ENCODE results near the gene CABP4. TPM values are rescaled to one million over a fixed set of nuclear protein-coding genes. Genes with fewer than 3 reads are reported as not detected.
A peak's percentile ranks its signal among the peaks of the same experiment; 100 is the strongest.

CABP4 gene
- total RNA-seq, 1 experiment from 2014 or later: 0.55 TPM

- DNase-seq (no peak), ATAC-seq (no peak)
- BruUV-seq (replicated peaks): no TSS peak
- Histone ChIP-seq H3K4me2 (ENCODE audit: low read length) (no peak overlapping the region), H3K9ac (ENCODE audit: low read length) (no peak overlapping the region), H3K4me1 (ENCODE audit: insufficient read depth, low read length) (peaks cover 4% of the 10 kb centered on the region), H3K36me3 (ENCODE audit: low read depth, low read length) (no peaks in the 10 kb centered on the region), H3K79me2 (ENCODE audit: low read length) (peaks cover under 1% of the 10 kb centered on the region; the same call in 1 of the 2 replicates), H3K4me3 (ENCODE audit: low read length) (no peak overlapping the region), H2AFZ (ENCODE audit: low read length) (no peak overlapping the region), H3K9me3 (ENCODE audit: low read length) (no peaks in the 10 kb centered on the region), H3K9me2 (replicated peaks; ENCODE audit: low read length) (no peaks in the 10 kb centered on the region), H3K27ac (ENCODE audit: low read length) (no peak overlapping the region), H3K27me3 (ENCODE audit: low read length) (no peaks in the 10 kb centered on the region), H3F3A (ENCODE audit: low read length, unreplicated experiment) (no peaks in the 10 kb centered on the region), H4K20me1 (ENCODE audit: low read length) (no peaks in the 10 kb centered on the region)
- TF ChIP-seq EZH2phosphoT487 (IDR thresholded peaks at IDR 0.05; ENCODE audit: borderline replicate concordance, low read length) (no peak), EZH2 (IDR thresholded peaks at IDR 0.05; ENCODE audit: low read length, unreplicated experiment) (no peak)
- TF ChIP-seq, protein P1, sequence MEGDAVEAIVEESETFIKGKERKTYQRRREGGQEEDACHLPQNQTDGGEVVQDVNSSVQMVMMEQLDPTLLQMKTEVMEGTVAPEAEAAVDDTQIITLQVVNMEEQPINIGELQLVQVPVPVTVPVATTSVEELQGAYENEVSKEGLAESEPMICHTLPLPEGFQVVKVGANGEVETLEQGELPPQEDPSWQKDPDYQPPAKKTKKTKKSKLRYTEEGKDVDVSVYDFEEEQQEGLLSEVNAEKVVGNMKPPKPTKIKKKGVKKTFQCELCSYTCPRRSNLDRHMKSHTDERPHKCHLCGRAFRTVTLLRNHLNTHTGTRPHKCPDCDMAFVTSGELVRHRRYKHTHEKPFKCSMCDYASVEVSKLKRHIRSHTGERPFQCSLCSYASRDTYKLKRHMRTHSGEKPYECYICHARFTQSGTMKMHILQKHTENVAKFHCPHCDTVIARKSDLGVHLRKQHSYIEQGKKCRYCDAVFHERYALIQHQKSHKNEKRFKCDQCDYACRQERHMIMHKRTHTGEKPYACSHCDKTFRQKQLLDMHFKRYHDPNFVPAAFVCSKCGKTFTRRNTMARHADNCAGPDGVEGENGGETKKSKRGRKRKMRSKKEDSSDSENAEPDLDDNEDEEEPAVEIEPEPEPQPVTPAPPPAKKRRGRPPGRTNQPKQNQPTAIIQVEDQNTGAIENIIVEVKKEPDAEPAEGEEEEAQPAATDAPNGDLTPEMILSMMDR (conservative IDR thresholded peaks at IDR 0.05; ENCODE audit: low read depth, low read length): no peak
- ChIA-PET POLR2A (ENCODE audit: unreplicated experiment) (interaction anchor here (0.6 kb wide), 1 partner anchor 13 kb away, joined by 4 read pairs; no protein-coding TSS in a partner anchor), CTCF (interaction anchor here (0.7 kb wide), 1 partner anchor 87 kb away, joined by 7 read pairs; no protein-coding TSS in a partner anchor)
- intact Hi-C loops (cut with micrococcal nuclease): no loop called here
Measured at GRCh38 chr11:67406420-67406968, 48.7 kb upstream of the CABP4 start.

DNA sequence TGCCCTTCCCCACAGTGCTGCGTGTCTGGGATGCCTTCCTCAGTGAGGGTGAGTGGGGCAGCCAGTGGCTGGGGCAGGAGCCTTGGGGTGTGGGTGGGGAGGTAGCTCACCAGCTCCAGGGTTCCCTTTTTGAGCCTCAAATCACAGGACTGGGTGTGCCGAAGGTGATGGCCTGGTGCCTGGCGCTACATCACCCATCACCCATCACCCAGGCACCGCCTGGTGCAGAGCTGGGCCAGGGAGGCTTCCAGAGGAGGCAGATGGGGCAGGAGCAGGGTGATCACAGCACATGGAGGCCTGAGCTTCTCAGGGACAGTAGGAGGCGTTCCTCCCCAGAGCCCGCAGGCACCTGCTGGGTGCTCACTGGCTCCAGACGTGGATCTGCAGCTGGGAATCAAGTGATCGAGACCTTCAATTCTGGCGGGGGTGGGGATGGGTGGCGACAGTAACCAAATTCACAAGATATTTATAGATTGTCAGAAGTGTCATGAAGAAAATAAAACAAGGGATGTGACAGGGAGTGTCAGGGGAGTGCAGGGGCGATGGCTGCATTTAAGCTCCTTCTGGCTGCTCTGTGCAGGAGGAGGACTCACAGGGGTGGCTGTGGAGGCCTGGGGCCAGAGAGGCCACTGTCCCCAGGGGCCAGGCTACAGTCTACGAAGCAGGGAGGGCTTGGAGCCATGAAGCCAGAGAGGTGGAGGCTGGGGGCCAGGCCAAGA is 48.0 kb upstream of the CABP4 start:
- no peaks in the 10 kb centered on the region for H3K27me3 ChIP-seq (ENCODE audit: low read length)
- no peaks in the 10 kb centered on the region for H3K79me2 ChIP-seq (ENCODE audit: low read length)
- intact Hi-C loops (cut with micrococcal nuclease): no loop called here
- H3K36me3 ChIP-seq (ENCODE audit: low read depth, low read length): no peaks in the 10 kb centered on the region
- peak; percentile 49 for ATAC-seq
- peaks cover 2% of the 10 kb centered on the region for H3K4me1 ChIP-seq (ENCODE audit: insufficient read depth, low read length)
- no peaks in the 10 kb centered on the region for H4K20me1 ChIP-seq (ENCODE audit: low read length)
- no peaks in the 10 kb centered on the region for H3F3A ChIP-seq (ENCODE audit: low read length, unreplicated experiment)
- H3K4me3 ChIP-seq (ENCODE audit: low read length): no peak overlapping the region
- H3K27ac ChIP-seq (ENCODE audit: low read length): no peak overlapping the region
- no peak overlapping the region for H2AFZ ChIP-seq (ENCODE audit: low read length)
- H3K9me3 ChIP-seq (ENCODE audit: low read length): no peaks in the 10 kb centered on the region
- H3K9ac ChIP-seq (ENCODE audit: low read length): no peak overlapping the region
- POLR2A ChIA-PET (ENCODE audit: unreplicated experiment): interaction anchor here (0.6 kb wide), 1 partner anchor 12 kb away, joined by 4 read pairs; no protein-coding TSS in a partner anchor
- H3K4me2 ChIP-seq (ENCODE audit: low read length): no peak overlapping the region
- no peaks in the 10 kb centered on the region for H3K9me2 ChIP-seq (replicated peaks; ENCODE audit: low read length)
- BruUV-seq (replicated peaks): no TSS peak
- CTCF ChIA-PET: interaction anchor here (0.7 kb wide), 1 partner anchor 88 kb away, joined by 7 read pairs; no protein-coding TSS in a partner anchor
- TF ChIP-seq EZH2phosphoT487 (IDR thresholded peaks at IDR 0.05; ENCODE audit: borderline replicate concordance, low read length) (no peak), EZH2 (IDR thresholded peaks at IDR 0.05; ENCODE audit: low read length, unreplicated experiment) (no peak)
- TF ChIP-seq, protein P1 (conservative IDR thresholded peaks at IDR 0.05; ENCODE audit: low read depth, low read length): no peak
- DNase-seq: no peak

GRCh38 chr11:67407688-67408163 is 47.4 kb upstream of the CABP4 start:
- POLR2A ChIA-PET (ENCODE audit: unreplicated experiment): no interaction called here

More at GRCh38 chr11:67407688-67408163, 47.4 kb upstream of the CABP4 start:
- H3K4me3 ChIP-seq (ENCODE audit: low read length): no peak overlapping the region
- DNase-seq (no peak), ATAC-seq (no peak)
- TF ChIP-seq, protein P1 (conservative IDR thresholded peaks at IDR 0.05; ENCODE audit: low read depth, low read length): no peak
- TF ChIP-seq EZH2phosphoT487 (IDR thresholded peaks at IDR 0.05; ENCODE audit: borderline replicate concordance, low read length): no peak
- no peak for TF ChIP-seq EZH2 (IDR thresholded peaks at IDR 0.05; ENCODE audit: low read length, unreplicated experiment)
- intact Hi-C loops (cut with micrococcal nuclease): no loop called here
- CTCF ChIA-PET: no interaction called here
- H3K79me2 ChIP-seq (ENCODE audit: low read length): no peaks in the 10 kb centered on the region
- BruUV-seq (replicated peaks): no TSS peak
- H4K20me1 ChIP-seq (ENCODE audit: low read length): no peaks in the 10 kb centered on the region
- H2AFZ ChIP-seq (ENCODE audit: low read length): no peak overlapping the region
- H3K36me3 ChIP-seq (ENCODE audit: low read depth, low read length): no peaks in the 10 kb centered on the region
- H3K4me2 ChIP-seq (ENCODE audit: low read length): no peak overlapping the region
- H3K9ac ChIP-seq (ENCODE audit: low read length): no peak overlapping the region
- no peaks in the 10 kb centered on the region for H3F3A ChIP-seq (ENCODE audit: low read length, unreplicated experiment)
- no peaks in the 10 kb centered on the region for H3K27me3 ChIP-seq (ENCODE audit: low read length)
- H3K9me3 ChIP-seq (ENCODE audit: low read length): no peaks in the 10 kb centered on the region
- H3K4me1 ChIP-seq (ENCODE audit: insufficient read depth, low read length): no peaks in the 10 kb centered on the region; the same call in 1 of the 2 replicates
- no peaks in the 10 kb centered on the region for H3K9me2 ChIP-seq (replicated peaks; ENCODE audit: low read length)
- H3K27ac ChIP-seq (ENCODE audit: low read length): no peak overlapping the region

Data from PC-3 (cell line).